HepG2 (cell line): ENCODE results near the gene TPPP2. TPM values are rescaled to one million over a fixed set of nuclear protein-coding genes. Genes with fewer than 3 reads are reported as not detected.

Experiments
- AKAP8 ChIP-seq: sonication (generic); formaldehyde crosslinking; IDR thresholded peaks from 2 replicates; pipeline ENCODE4 v1.5.1; 2020; ENCODE audit warnings: mild to moderate bottlenecking, missing genetic modification reagents
- BCL3 ChIP-seq: sonication (generic); formaldehyde crosslinking; IDR thresholded peaks from 2 replicates; pipeline ENCODE4 v1.5.1; 2020; ENCODE audit warnings: mild to moderate bottlenecking, missing genetic modification reagents, moderate library complexity
- BCL6 ChIP-seq: IDR thresholded peaks from 2 replicates; pipeline ENCODE4 v1.6.1; 2016; ENCODE audit warnings: missing genetic modification reagents, missing compliant biosample characterization
- BRCA1 ChIP-seq: sonication (generic); formaldehyde crosslinking; IDR thresholded peaks from 2 replicates; pipeline ENCODE4 v1.4.0; 2020; ENCODE audit warnings: missing genetic modification reagents
- CBX5 ChIP-seq: sonication (generic); formaldehyde crosslinking; IDR thresholded peaks from 2 replicates; pipeline ENCODE4 v1.4.0; 2020; ENCODE audit warnings: missing genetic modification reagents, borderline replicate concordance
- CHD4 ChIP-seq: fragments of 200-600 bp; sonication (generic); IDR thresholded peaks from 2 replicates; pipeline ENCODE4 v1.7.0; 2017; ENCODE audit warnings: mild to moderate bottlenecking, low read length, borderline replicate concordance
- CREM ChIP-seq, 2 experiments: sonication (generic) in 1 of 2; formaldehyde crosslinking in 1 of 2; IDR thresholded peaks; 2 replicates each; pipeline versions ENCODE4 v1.4.0 to v1.6.1; 2016 to 2020; ENCODE audit warnings: antibody characterized with exemption in 1 of 2, mild to moderate bottlenecking in 1 of 2, missing genetic modification reagents in 1 of 2
- ERF ChIP-seq: IDR thresholded peaks from 2 replicates; pipeline ENCODE4 v1.6.1; 2018; ENCODE audit warnings: missing biosample characterization, missing genetic modification reagents
- GATAD2A ChIP-seq: IDR thresholded peaks from 2 replicates; pipeline ENCODE4 v1.6.1; 2016
- KAT8 ChIP-seq: IDR thresholded peaks from 2 replicates; pipeline ENCODE4 v1.6.1; 2016; ENCODE audit warnings: missing genetic modification reagents, missing compliant biosample characterization
- MEIS1 ChIP-seq: sonication (generic); formaldehyde crosslinking; IDR thresholded peaks from 2 replicates; pipeline ENCODE4 v1.9.0; 2021; ENCODE audit warnings: mild to moderate bottlenecking, missing genetic modification reagents, moderate library complexity, borderline replicate concordance
- MIXL1 ChIP-seq: IDR thresholded peaks from 2 replicates; pipeline ENCODE4 v1.6.1; 2016
- MTF1 ChIP-seq: sonication (generic); formaldehyde crosslinking; IDR thresholded peaks from 2 replicates; pipeline ENCODE4 v1.5.0; 2020; ENCODE audit warnings: missing genetic modification reagents
- SMC3 ChIP-seq: IDR thresholded peaks from 2 replicates; pipeline ENCODE4 v1.6.1; 2011; ENCODE audit warnings: low read length, improper control_type of control experiment
- SNRNP70 ChIP-seq: fragments of 200-400 bp; formaldehyde crosslinking; IDR thresholded peaks from 2 replicates; pipeline ENCODE4 v1.6.1; 2017; ENCODE audit warnings: mild to moderate bottlenecking, low read depth, low read length, moderate library complexity
- SOX13 ChIP-seq, 3 experiments: fragments of 450-650 bp in 1 of 3; sonication (generic) in 1 of 3; formaldehyde crosslinking in 1 of 3; IDR thresholded peaks in 2 of 3; conservative IDR thresholded peaks in 1 of 3; 2 replicates each; pipeline versions ENCODE4 v1.5.0 to v1.6.1; 2016 to 2020; ENCODE audit warnings: antibody characterized with exemption in 1 of 3, mild to moderate bottlenecking in 1 of 3, missing compliant biosample characterization in 1 of 3, missing genetic modification reagents in 1 of 3, moderate library complexity in 1 of 3
- TP53 ChIP-seq: sonication (generic); formaldehyde crosslinking; conservative IDR thresholded peaks from 2 replicates; pipeline ENCODE4 v1.4.0; 2020; ENCODE audit warnings: missing genetic modification reagents
- WIZ ChIP-seq: sonication (generic); formaldehyde crosslinking; IDR thresholded peaks from 2 replicates; pipeline ENCODE4 v1.5.1; 2020; ENCODE audit warnings: mild to moderate bottlenecking, missing genetic modification reagents
- ZBTB39 ChIP-seq: sonication (generic); formaldehyde crosslinking; IDR thresholded peaks from 2 replicates; pipeline ENCODE4 v1.5.0; 2020; ENCODE audit warnings: missing genetic modification reagents
- ZC3H13 ChIP-seq: sonication (generic); formaldehyde crosslinking; IDR thresholded peaks from 2 replicates; pipeline ENCODE4 v1.8.1; 2023; ENCODE audit warnings: mild to moderate bottlenecking, missing genetic modification reagents, moderate library complexity
- ZNF124 ChIP-seq: sonication (generic); formaldehyde crosslinking; IDR thresholded peaks from 2 replicates; pipeline ENCODE4 v1.4.0; 2020; ENCODE audit warnings: missing genetic modification reagents
- ZNF644 ChIP-seq: IDR thresholded peaks from 2 replicates; pipeline ENCODE4 v1.6.1; 2016; ENCODE audit warnings: low read depth
- ZNF816 ChIP-seq: sonication (generic); formaldehyde crosslinking; IDR thresholded peaks from 2 replicates; pipeline ENCODE4 v1.8.0; 2022; ENCODE audit warnings: missing genetic modification reagents, mild to moderate bottlenecking, borderline replicate concordance
- polyA plus RNA-seq, 8 experiments: library from polyadenylated mRNA; depleted of rRNA in 3 of 8; stranded (reverse) in 7 of 8; unstranded in 1 of 8; fragments of >200 nt; fragmentation: Illumina TruSeq in 4 of 8; extraction: Trizol in 4 of 8; gene quantifications; 2 replicates each; pipeline versions ENCODE4 v1.2.1 to v1.2.3, GENCODE V29; 2011 to 2016; ENCODE audit warnings: low read depth in 4 of 8, missing spikeins in 1 of 8, mixed read lengths in 1 of 8; ENCODE audit not compliant: insufficient read depth in 1 of 8
- total RNA-seq, 5 experiments: library from RNA; depleted of rRNA; stranded (reverse); fragments of >200 nt; fragmentation: Illumina TruSeq; extraction: Trizol; gene quantifications; 2 replicates each; pipeline ENCODE4 v1.2.3, GENCODE V29; 2016; ENCODE audit warnings: low read depth in 1 of 5
- TF ChIP-seq, protein P1 (sequence below): sonication (generic); formaldehyde crosslinking; IDR thresholded peaks from 2 replicates; pipeline ENCODE4 v1.4.0; 2020; ENCODE audit warnings: missing genetic modification reagents
- TF ChIP-seq, protein P2 (sequence below): sonication (generic); formaldehyde crosslinking; IDR thresholded peaks from 2 replicates; pipeline ENCODE4 v1.5.0; 2020; ENCODE audit warnings: missing genetic modification reagents

The TPPP2 gene
- total and polyA plus RNA-seq, 2 of the 13 experiments (the other 11 are each of a cell fraction or from before 2014, with no cell fraction given): 0.58 to 4.2 TPM

GRCh38 chr14:21043974-21044618 is 14.1 kb downstream of the TPPP2 start (continued):
- no peak; the same call in 1 of the 2 replicates for TF ChIP-seq SOX13 (IDR thresholded peaks at IDR 0.05)
- TF ChIP-seq SOX13 (CRISPR knock-in tag; conservative IDR thresholded peaks at IDR 0.05 in 1 of 2, IDR thresholded peaks at IDR 0.05 in 1 of 2): peak in 1 of 2 experiments; percentile 47; a peak in 1 of 4 replicates
- TF ChIP-seq ZC3H13: no peak
- TF ChIP-seq MIXL1: peak; percentile 76
- TF ChIP-seq CBX5 (CRISPR knock-in tag): 0 out of 2 replicates have a peak, but pooled peaks have one; percentile 19
- no peak for TF ChIP-seq BRCA1 (CRISPR knock-in tag)
- TF ChIP-seq TP53 (CRISPR knock-in tag): 0 out of 2 replicates have a peak, but pooled peaks have one; percentile 11
- TF ChIP-seq ERF (CRISPR knock-in tag): peak; percentile 43; the same call in 1 of the 2 replicates
- TF ChIP-seq CREM (IDR thresholded peaks at IDR 0.05): peak; percentile 45; the same call in 1 of the 2 replicates
- TF ChIP-seq CREM (CRISPR knock-in tag; IDR thresholded peaks at IDR 0.05): no peak
- no peak for TF ChIP-seq MTF1 (CRISPR knock-in tag)
- peak; percentile 63 for TF ChIP-seq BCL6 (CRISPR knock-in tag)
- TF ChIP-seq, protein P1, sequence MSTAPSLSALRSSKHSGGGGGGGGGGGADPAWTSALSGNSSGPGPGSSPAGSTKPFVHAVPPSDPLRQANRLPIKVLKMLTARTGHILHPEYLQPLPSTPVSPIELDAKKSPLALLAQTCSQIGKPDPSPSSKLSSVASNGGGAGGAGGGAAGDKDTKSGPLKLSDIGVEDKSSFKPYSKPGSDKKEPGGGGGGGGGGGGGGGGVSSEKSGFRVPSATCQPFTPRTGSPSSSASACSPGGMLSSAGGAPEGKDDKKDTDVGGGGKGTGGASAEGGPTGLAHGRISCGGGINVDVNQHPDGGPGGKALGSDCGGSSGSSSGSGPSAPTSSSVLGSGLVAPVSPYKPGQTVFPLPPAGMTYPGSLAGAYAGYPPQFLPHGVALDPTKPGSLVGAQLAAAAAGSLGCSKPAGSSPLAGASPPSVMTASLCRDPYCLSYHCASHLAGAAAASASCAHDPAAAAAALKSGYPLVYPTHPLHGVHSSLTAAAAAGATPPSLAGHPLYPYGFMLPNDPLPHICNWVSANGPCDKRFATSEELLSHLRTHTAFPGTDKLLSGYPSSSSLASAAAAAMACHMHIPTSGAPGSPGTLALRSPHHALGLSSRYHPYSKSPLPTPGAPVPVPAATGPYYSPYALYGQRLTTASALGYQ (CRISPR knock-in tag): no peak
- TF ChIP-seq ZNF816 (CRISPR knock-in tag): 0 out of 2 replicates have a peak, but pooled peaks have one; percentile 49
- no peak for TF ChIP-seq ZBTB39 (CRISPR knock-in tag)
- 0 out of 2 replicates have a peak, but pooled peaks have one; percentile 55 for TF ChIP-seq ZNF124 (CRISPR knock-in tag)
- no peak for TF ChIP-seq MEIS1 (CRISPR knock-in tag)
- TF ChIP-seq WIZ (CRISPR knock-in tag): peak; percentile 96
- peak; percentile 74 for TF ChIP-seq GATAD2A (CRISPR knock-in tag)
- TF ChIP-seq SMC3: peak; percentile 57; the same call in 1 of the 2 replicates
- no peak for TF ChIP-seq BCL3 (CRISPR knock-in tag)
- no peak for TF ChIP-seq SNRNP70
- TF ChIP-seq, protein P2, sequence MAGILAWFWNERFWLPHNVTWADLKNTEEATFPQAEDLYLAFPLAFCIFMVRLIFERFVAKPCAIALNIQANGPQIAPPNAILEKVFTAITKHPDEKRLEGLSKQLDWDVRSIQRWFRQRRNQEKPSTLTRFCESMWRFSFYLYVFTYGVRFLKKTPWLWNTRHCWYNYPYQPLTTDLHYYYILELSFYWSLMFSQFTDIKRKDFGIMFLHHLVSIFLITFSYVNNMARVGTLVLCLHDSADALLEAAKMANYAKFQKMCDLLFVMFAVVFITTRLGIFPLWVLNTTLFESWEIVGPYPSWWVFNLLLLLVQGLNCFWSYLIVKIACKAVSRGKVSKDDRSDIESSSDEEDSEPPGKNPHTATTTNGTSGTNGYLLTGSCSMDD: no peak
- TF ChIP-seq ZNF644 (CRISPR knock-in tag): peak; percentile 97
- TF ChIP-seq CHD4: peak; percentile 97; the same call in 1 of the 2 replicates
- peak; percentile 10 for TF ChIP-seq KAT8 (CRISPR knock-in tag)
- TF ChIP-seq AKAP8 (CRISPR knock-in tag): peak; percentile 76; the same call in 1 of the 2 replicates
